DOHH2 (cell line): ENCODE measurements around the gene SLC25A23.
A peak's percentile ranks its signal among the peaks of the same experiment; 100 is the strongest.
"Not testable (repeated sequence)": the region's sequence is repeated elsewhere in the genome, so short reads cannot be mapped to it uniquely, and the experiment has no call there.

Experiments used
- H3F3A ChIP-seq: fragments of 200-600 bp; sonication (generic), shearing (Covaris generic); 2 replicates; pipeline ENCODE4 v1.6.0; 2016; ENCODE audit warnings: antibody characterized with exemption, mild to moderate bottlenecking; ENCODE audit not compliant: control insufficient read depth, insufficient read depth
- H3K27ac ChIP-seq: fragments of 200-600 bp; sonication (generic); 2 replicates; pipeline ENCODE4 v1.5.1; 2014; ENCODE audit warnings: low read depth, mild to moderate bottlenecking, low read length, moderate library complexity
- H3K27me3 ChIP-seq: fragments of 200-600 bp; sonication (generic); 2 replicates; pipeline ENCODE4 v1.6.1; 2014; ENCODE audit warnings: mild to moderate bottlenecking, low read length, mixed read lengths; ENCODE audit not compliant: control insufficient read depth
- H3K36me3 ChIP-seq: fragments of 200-600 bp; sonication (generic); 2 replicates; pipeline ENCODE4 v1.6.1; 2014; ENCODE audit warnings: mild to moderate bottlenecking, low read length, moderate library complexity, mixed read lengths; ENCODE audit not compliant: control insufficient read depth
- H3K4me1 ChIP-seq: fragments of 200-600 bp; sonication (generic); 2 replicates; pipeline ENCODE4 v1.6.1; 2014; ENCODE audit warnings: mild to moderate bottlenecking, low read length, mixed read lengths; ENCODE audit not compliant: control insufficient read depth
- H3K4me2 ChIP-seq: fragments of 200-600 bp; sonication (generic); 2 replicates; pipeline ENCODE4 v1.6.0; 2014; ENCODE audit warnings: mild to moderate bottlenecking, low read length, moderate library complexity
- H3K4me3 ChIP-seq: fragments of 200-600 bp; sonication (generic); 2 replicates; pipeline ENCODE4 v1.5.1; 2014; ENCODE audit warnings: mild to moderate bottlenecking, low read length, mixed read lengths
- H3K79me2 ChIP-seq: fragments of 200-600 bp; sonication (generic); 2 replicates; pipeline ENCODE4 v1.6.1; 2014; ENCODE audit warnings: mild to moderate bottlenecking, low read length, mixed read lengths; ENCODE audit not compliant: control insufficient read depth
- H3K9me2 ChIP-seq: fragments of 200-600 bp; sonication (generic); replicated peaks from 2 replicates; pipeline ENCODE4 v1.6.1; 2014; ENCODE audit warnings: mild to moderate bottlenecking, low read length, mixed read lengths; ENCODE audit not compliant: control insufficient read depth
- H3K9me3 ChIP-seq: fragments of 200-600 bp; sonication (generic); 2 replicates; pipeline ENCODE4 v1.6.1; 2014; ENCODE audit warnings: antibody characterized with exemption, low read length, mixed read lengths; ENCODE audit not compliant: control insufficient read depth, insufficient read depth
- H4K20me1 ChIP-seq: fragments of 200-600 bp; sonication (generic); 2 replicates; pipeline ENCODE4 v1.6.0; 2014; ENCODE audit warnings: low read depth, mild to moderate bottlenecking, antibody characterized with exemption, low read length, moderate library complexity; ENCODE audit not compliant: control insufficient read depth, insufficient read depth
- CTCF ChIP-seq: fragments of 200-600 bp; sonication (generic); IDR thresholded peaks from one replicate; pipeline ENCODE4 v1.5.1; 2014; ENCODE audit warnings: antibody characterized with exemption, mild to moderate bottlenecking, low read depth, low read length; ENCODE audit not compliant: poor library complexity, severe bottlenecking
- EZH2phosphoT487 ChIP-seq: fragments of 200-600 bp; sonication (generic); IDR thresholded peaks from 2 replicates; pipeline ENCODE4 v1.6.1; 2017; ENCODE audit warnings: borderline replicate concordance, mild to moderate bottlenecking, antibody characterized with exemption, low read length, moderate library complexity, mixed read lengths

Gene SLC25A23

GRCh38 chr19:6459262-6460098, at the start of gene SLC25A23:
Gene SLC25A23 (minus strand): TSS chr19:6459792. CDS start chr19:6459628, 164 bp downstream.
- TF ChIP-seq CTCF (no peak), EZH2phosphoT487 (no peak)
- no peaks in the 10 kb centered on the region for H4K20me1 ChIP-seq
- H3K79me2 ChIP-seq, result peaks cover 22% of the 10 kb centered on the region
- no peaks in the 10 kb centered on the region for H3K27me3 ChIP-seq
- H3K4me3 ChIP-seq, result peak within 1 kb of the TSS; percentile 87
- H3K4me2 ChIP-seq, result peak within 1 kb of the TSS; percentile 91
- H3K4me1 ChIP-seq, result peaks cover 15% of the 10 kb centered on the region
- peak within 1 kb of the TSS; percentile 68 for H3K27ac ChIP-seq
- no peaks in the 10 kb centered on the region for H3F3A ChIP-seq
- H3K36me3 ChIP-seq, result peaks cover 33% of the 10 kb centered on the region
- H3K9me3 ChIP-seq, result peaks cover 6% of the 10 kb centered on the region
- no peaks in the 10 kb centered on the region for H3K9me2 ChIP-seq

- not testable (repeated sequence) for H4K20me1 ChIP-seq, H3K9me3 ChIP-seq, H3F3A ChIP-seq, H3K4me2 ChIP-seq, H3K9me2 ChIP-seq, H3K27me3 ChIP-seq, H3K79me2 ChIP-seq, H3K36me3 ChIP-seq, H3K4me3 ChIP-seq, H3K27ac ChIP-seq, H3K4me1 ChIP-seq
Observed at GRCh38 chr19:6508028-6508771, 48.6 kb upstream of the SLC25A23 start.

- no peaks in the 10 kb centered on the region for H4K20me1 ChIP-seq
- no peaks in the 10 kb centered on the region for H3K9me2 ChIP-seq
- TF ChIP-seq EZH2phosphoT487 (no peak), CTCF (no peak)
- H3F3A ChIP-seq, result no peaks in the 10 kb centered on the region
- H3K79me2 ChIP-seq, result no peaks in the 10 kb centered on the region
- peaks cover 34% of the 10 kb centered on the region for H3K27me3 ChIP-seq
- H3K4me3 ChIP-seq, result no peak overlapping the region
- peaks cover 18% of the 10 kb centered on the region for H3K4me1 ChIP-seq
- no peaks in the 10 kb centered on the region for H3K36me3 ChIP-seq
- H3K27ac ChIP-seq, result no peak overlapping the region
- no peaks in the 10 kb centered on the region for H3K9me3 ChIP-seq
- H3K4me2 ChIP-seq, result no peak overlapping the region
Observed at GRCh38 chr19:6503407-6504201, 44.0 kb upstream of the SLC25A23 start.
